Measurements from ENCODE around the gene E2F2. TPM values are rescaled to one million over a fixed set of nuclear protein-coding genes. Genes with fewer than 3 reads are reported as not detected.

The E2F2 gene
- total RNA-seq, 8 experiments from 2014 or later: 0.21 to 18.5 (median 0.92) TPM

DNA sequence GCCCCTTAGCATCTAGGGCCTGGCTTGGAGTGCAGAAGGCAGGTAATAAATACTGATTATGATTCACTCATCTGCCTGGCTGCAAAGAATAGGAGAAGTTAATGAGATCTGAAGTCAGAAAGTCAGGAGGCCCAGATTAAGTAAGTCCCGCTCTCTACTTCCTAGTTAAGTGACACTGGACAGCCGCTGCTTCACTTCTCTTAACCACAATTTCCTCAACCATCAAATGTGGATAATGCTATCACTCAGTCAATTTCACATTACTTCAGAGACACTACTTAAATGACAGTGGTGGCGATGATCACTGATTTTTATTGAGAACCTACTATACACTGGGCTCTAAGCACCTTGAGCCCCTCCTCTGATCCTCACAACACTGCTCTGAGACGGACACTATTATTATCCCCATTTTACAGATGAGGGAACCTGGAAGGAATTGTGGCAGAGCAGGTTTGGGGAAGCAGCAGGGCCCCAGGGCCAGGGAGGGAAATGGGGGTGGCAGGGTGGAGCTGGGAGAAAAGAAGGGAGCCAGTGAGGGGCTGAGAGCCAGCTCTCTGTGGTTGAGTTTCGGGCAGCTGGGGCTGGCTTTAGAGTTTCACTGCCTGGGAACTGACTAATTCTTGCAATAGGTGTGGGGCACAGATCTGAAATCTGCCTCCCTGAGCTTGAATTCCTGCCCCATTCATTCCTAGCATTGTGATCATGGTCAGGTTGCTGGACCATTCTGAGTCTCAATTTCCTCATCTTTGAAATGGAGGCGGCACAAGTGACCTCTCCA, 2.4 kb upstream of the E2F2 start:
- Histone ChIP-seq H3K4me3 (no peak overlapping the region), H3K4me1 (replicated peaks in 1 of 2) (peaks cover 7 to 12% of the 10 kb centered on the region in 2 donors), H3K27ac (no peak overlapping the region)
- in situ Hi-C loops (cut with MboI; ENCODE audit: low pct_unique_long_range_greater_than_20kb in 2 of 9, low sequenced_read_pairs in 9 of 9, unreplicated experiment in 9 of 9): no loop called here
- ATAC-seq (replicated peaks in 6 of 8): no peak
- 60 to 100% (median 100%) methylated on average over 1 to 6 of the region's 6 CpGs for WGBS, 10 experiments

GRCh38 chr1:23531562-23532094, 595 bp upstream of the E2F2 start:
- H3K4me3 ChIP-seq: peak overlapping the region; percentile 35 to 78 (median 62)
- H3K4me1 ChIP-seq (replicated peaks in 1 of 2): peaks cover 7 to 14% of the 10 kb centered on the region in 2 donors
- in situ Hi-C loops (cut with MboI; ENCODE audit: low pct_unique_long_range_greater_than_20kb in 2 of 9, low sequenced_read_pairs in 9 of 9, unreplicated experiment in 9 of 9): no loop called here
- 13 to 67% (median 28%) methylated on average over 1 to 4 of the region's 5 CpGs; no CpG with 5 or more reads in 2 of the 10 experiments for WGBS, 10 experiments
- H3K27ac ChIP-seq: peak overlapping the region in 1 of 2 donors; percentile 56
- peak in 5 of 8 experiments; percentile 0 to 52 (median 46) for ATAC-seq (replicated peaks in 6 of 8)

DNA sequence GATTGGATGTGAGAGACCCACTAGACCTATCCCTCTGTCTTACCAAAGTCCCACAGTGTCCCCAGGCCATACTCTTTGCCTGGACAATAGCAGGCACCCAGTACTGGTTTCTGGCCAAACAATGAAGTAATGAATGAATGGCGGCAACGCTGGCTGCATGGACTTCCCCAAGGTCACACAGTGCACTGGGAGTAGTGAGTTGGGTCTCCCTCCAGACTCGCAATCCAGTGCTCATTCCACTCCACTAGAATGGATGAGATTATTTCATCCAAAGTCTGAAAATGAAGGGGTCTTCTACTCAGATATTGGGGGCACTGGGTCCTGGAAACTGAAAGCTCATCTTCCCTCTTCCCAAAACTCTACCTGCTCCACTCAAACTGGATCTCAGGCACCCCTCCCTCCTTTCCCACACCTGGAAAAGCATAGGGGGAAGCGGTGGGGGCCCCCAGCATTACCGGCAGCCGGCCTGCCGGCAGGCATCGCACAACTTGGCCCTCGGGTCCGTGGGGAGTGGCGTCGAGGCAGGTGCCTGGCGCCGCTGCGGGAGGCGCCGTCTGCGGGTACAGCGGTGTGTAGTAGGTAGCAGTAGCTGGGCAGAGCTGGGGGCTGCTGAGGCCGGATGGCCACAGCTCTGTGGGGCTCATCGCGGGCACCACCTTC, 816 bp downstream of the E2F2 start:
- H3K27ac ChIP-seq: no peak overlapping the region
- peak overlapping the region; percentile 35 to 78 (median 62) for H3K4me3 ChIP-seq
- peaks cover 7 to 17% of the 10 kb centered on the region in 2 donors for H3K4me1 ChIP-seq (replicated peaks in 1 of 2)
- WGBS, 10 experiments: 0 to 56% (median 26%) methylated on average over 2 to 7 of the region's 22 CpGs; no CpG with 5 or more reads in 4 of the 10 experiments
- in situ Hi-C loops (cut with MboI; ENCODE audit: low pct_unique_long_range_greater_than_20kb in 2 of 9, low sequenced_read_pairs in 9 of 9, unreplicated experiment in 9 of 9): no loop called here
- ATAC-seq (replicated peaks in 6 of 8): peak in 1 of 8 experiments; percentile 1

- peaks cover 10 to 23% of the 10 kb centered on the region in 2 donors for H3K4me1 ChIP-seq (replicated peaks in 1 of 2)
- in situ Hi-C loops (cut with MboI; ENCODE audit: low pct_unique_long_range_greater_than_20kb in 2 of 9, low sequenced_read_pairs in 9 of 9, unreplicated experiment in 9 of 9): no loop called here
- H3K4me3 ChIP-seq: peak overlapping the region in 1 of 5 donors; percentile 62
- ATAC-seq (replicated peaks in 6 of 8): no peak
- WGBS, 10 experiments: 33 to 82% (median 60%) methylated on average over 1 to 4 of the region's 8 CpGs; no CpG with 5 or more reads in 1 of the 10 experiments
- H3K27ac ChIP-seq: no peak overlapping the region
Measured at GRCh38 chr1:23529146-23530086, 1.6 kb downstream of the E2F2 start.

- in situ Hi-C loops (cut with MboI; ENCODE audit: low pct_unique_long_range_greater_than_20kb in 2 of 9, low sequenced_read_pairs in 9 of 9, unreplicated experiment in 9 of 9): no loop called here
- WGBS, 10 experiments: 10 to 100% (median 47%) methylated on average over 1 to 9 of the region's 9 CpGs; no CpG with 5 or more reads in 4 of the 10 experiments
- H3K27ac ChIP-seq: no peak overlapping the region
- peaks cover 10 to 23% of the 10 kb centered on the region in 2 donors for H3K4me1 ChIP-seq (replicated peaks in 1 of 2)
- peak in 3 of 8 experiments; percentile 73 to 81 (median 81) for ATAC-seq (replicated peaks in 6 of 8)
- H3K4me3 ChIP-seq: no peak overlapping the region
Measured at GRCh38 chr1:23528250-23528978, 2.6 kb downstream of the E2F2 start.

DNA sequence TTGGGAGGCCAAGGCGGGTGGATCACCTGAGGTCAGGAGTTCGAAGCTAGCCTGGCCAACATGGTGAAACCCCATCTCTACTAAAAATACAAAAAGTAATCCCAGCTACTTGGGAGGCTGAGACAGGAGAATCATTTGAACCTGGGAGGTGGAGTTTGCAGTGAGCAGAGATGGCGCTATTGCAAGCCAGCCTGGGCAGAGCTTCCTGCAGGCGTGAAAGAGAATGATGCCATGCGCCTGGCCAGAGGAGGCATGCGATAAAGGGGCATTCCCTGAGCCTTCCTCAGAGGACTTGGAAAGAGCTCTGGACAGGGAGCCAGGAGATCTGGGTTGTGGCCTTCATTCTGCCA, 3.2 kb downstream of the E2F2 start:
- Histone ChIP-seq H3K4me3 (no peak overlapping the region), H3K27ac (no peak overlapping the region), H3K4me1 (replicated peaks in 1 of 2) (peaks cover 10 to 23% of the 10 kb centered on the region in 2 donors)
- WGBS, 10 experiments: 20 to 100% (median 82%) methylated on average over 1 to 6 of the region's 6 CpGs; no CpG with 5 or more reads in 4 of the 10 experiments
- in situ Hi-C loops (cut with MboI; ENCODE audit: low pct_unique_long_range_greater_than_20kb in 2 of 9, low sequenced_read_pairs in 9 of 9, unreplicated experiment in 9 of 9): no loop called here
- ATAC-seq (replicated peaks in 6 of 8): peak in 2 of 8 experiments; percentile 2 to 6

GRCh38 chr1:23527366-23527765, 3.7 kb downstream of the E2F2 start:
- Histone ChIP-seq H3K27ac (no peak overlapping the region), H3K4me3 (no peak overlapping the region), H3K4me1 (replicated peaks in 1 of 2) (peaks cover 10 to 23% of the 10 kb centered on the region in 2 donors)
- in situ Hi-C loops (cut with MboI; ENCODE audit: low pct_unique_long_range_greater_than_20kb in 2 of 9, low sequenced_read_pairs in 9 of 9, unreplicated experiment in 9 of 9): no loop called here
- no peak for ATAC-seq (replicated peaks in 6 of 8)
- 88 to 100% (median 100%) methylated on average over 1 to 4 of the region's 7 CpGs; no CpG with 5 or more reads in 4 of the 10 experiments for WGBS, 10 experiments

DNA sequence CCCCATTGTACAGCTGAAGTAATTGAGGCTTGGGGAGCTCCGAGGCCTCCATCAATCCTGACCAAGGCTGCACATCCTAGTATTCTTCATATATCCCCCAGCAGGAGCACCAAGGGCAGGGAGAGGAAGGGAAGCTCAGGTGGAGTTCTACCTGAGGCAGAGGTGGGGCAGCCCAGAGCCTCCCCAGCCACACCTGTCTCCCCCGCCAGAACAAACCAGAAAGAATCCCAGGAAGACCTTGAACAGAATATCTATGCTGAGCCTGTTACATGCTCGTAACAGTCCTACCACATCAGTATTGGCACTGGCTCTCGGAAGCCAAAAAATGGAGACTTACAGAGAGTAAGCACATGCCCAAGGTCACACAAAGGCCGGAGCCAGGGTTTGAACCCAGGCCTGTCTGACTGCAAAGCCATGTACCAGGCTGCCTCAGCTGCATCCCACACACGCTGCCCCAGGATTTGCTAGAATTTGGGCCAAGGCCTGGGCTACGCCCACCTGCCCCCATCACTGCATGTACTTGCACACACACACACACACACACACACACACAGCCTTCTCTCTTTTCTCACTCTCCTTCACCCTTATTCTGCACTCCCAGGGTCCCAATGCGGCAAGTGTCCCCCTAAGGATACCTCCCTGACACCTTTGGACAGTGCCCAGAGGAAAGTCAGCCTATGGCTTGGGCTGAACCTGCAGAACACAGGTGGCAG, 4.5 kb downstream of the E2F2 start:
- ATAC-seq (replicated peaks in 6 of 8): no peak
- in situ Hi-C loops (cut with MboI; ENCODE audit: low pct_unique_long_range_greater_than_20kb in 2 of 9, low sequenced_read_pairs in 9 of 9, unreplicated experiment in 9 of 9): no loop called here
- no peak overlapping the region for H3K4me3 ChIP-seq
- peaks cover 3 to 14% of the 10 kb centered on the region in 2 donors for H3K4me1 ChIP-seq (replicated peaks in 1 of 2)
- no peak overlapping the region for H3K27ac ChIP-seq
- 63 to 100% (median 98%) methylated on average over 1 to 8 of the region's 8 CpGs; no CpG with 5 or more reads in 3 of the 10 experiments for WGBS, 10 experiments

DNA sequence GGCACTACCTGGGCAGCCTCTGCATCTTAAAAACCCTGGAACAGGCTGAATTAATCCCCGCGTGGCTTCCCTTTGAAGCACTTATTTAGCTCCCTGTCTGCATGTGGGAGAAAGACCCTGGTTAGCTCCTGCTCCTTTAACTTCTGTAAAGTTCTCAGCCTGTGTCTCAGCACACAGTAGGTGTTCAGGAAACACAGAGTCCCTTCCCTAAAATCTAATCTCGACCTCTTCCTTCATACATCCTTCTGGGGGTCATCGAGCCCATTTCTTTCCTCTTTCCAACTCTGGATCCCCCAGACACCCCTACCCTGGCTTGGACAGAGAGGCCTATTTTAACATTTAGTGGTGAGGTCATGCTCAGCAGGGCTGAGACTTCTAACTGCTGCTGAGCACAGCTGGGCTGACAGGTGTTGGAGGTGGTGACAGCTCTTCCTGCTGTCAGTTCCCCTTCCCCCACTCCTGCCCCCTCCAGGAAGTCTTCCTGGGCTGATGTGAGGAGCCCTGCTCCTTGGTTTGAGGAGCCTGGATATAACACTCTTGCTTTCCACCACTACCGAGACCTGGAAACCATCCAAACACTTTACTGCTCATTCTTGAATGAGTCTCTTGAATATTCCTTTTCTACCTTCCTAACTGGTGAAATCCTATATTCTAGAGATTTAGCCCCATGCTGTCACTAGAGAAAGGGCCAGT, 5.3 kb downstream of the E2F2 start:
- no peak overlapping the region for H3K27ac ChIP-seq
- in situ Hi-C loops (cut with MboI; ENCODE audit: low pct_unique_long_range_greater_than_20kb in 2 of 9, low sequenced_read_pairs in 9 of 9, unreplicated experiment in 9 of 9): no loop called here
- peaks cover 3 to 13% of the 10 kb centered on the region in 2 donors for H3K4me1 ChIP-seq (replicated peaks in 1 of 2)
- ATAC-seq (replicated peaks in 6 of 8): no peak
- no peak overlapping the region for H3K4me3 ChIP-seq
- 63 to 100% (median 80%) methylated on average over 1 to 5 of the region's 5 CpGs; no CpG with 5 or more reads in 3 of the 10 experiments for WGBS, 10 experiments

DNA sequence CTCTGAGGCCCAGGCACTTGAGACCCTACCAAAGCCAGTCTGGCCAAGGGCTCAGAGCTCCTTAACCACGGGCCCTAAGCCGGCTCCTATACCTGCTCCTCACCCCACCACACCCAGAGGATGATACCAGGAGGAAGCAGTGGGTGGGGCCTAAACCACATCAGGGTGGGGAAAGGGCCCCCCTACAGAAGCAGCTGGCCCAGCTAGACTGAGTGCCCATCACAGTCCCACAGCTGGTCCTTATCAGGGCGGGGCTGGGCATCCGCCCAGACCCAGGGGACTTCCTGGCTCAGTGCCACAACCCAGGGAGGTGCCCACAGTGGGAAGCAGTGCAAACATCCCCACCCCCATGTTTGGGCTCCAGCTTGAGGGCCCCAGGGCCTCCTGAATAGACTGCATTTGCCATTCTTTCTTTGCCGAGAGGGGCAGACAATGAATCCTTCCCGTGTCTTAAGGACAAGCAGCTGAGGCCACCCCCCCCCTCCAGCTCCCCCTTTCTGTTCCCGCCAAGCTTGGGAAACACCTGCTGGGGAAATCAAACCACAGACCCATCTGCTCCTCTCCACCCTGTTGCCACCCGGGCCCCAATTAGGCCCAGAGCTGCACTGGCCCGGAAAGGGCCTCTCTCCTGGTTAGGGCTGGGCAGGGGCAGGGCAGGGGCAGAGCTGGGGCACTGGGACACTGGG, 6.2 kb downstream of the E2F2 start:
- Histone ChIP-seq H3K4me1 (replicated peaks in 1 of 2) (peaks cover 3 to 13% of the 10 kb centered on the region in 2 donors), H3K27ac (no peak overlapping the region), H3K4me3 (no peak overlapping the region)
- ATAC-seq (replicated peaks in 6 of 8): peak in 6 of 8 experiments; percentile 19 to 64 (median 46)
- WGBS, 10 experiments: 17 to 86% methylated on average over 2 to 4 of the region's 9 CpGs; no CpG with 5 or more reads in 8 of the 10 experiments
- in situ Hi-C loops (cut with MboI; ENCODE audit: low pct_unique_long_range_greater_than_20kb in 2 of 9, low sequenced_read_pairs in 9 of 9, unreplicated experiment in 9 of 9): no loop called here

All from motor neuron (in vitro differentiated cells).